ENCODE results near the gene SPATA33.

Gene SPATA33

DNA sequence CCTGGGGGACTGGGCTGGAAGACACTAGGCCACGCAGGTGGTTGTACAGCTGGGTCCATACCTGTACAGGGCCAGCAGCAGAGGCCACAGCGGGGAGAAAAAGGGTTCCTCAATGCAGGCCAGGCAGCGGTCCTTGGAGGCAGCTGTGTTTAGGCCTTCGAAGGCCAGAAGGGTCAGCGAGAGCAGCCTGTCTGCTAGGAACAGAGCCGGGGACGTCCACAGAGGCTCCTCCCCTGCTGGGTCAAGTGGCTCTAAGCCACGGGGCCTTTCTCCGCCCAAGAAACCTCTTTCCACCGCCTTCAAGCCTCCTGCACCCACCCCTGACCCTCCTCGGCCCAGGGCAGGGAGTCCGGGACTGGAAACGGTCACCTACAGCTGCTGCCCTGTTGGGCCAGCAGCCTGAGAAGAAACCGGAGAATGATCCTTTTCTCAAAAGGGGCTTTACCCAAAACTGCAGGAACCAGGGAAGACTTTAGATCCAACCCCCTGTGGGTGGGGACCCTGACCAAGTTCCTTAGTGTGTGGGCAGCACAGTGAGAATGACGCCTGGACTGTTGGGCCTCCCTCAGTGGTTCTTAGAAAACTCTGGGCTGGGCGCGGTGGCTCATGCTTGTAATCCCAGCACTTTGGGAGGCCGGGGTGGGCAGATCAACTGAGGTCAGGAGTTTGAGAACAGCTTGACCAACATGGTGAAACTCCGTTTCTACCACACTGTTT is 52.2 kb downstream of the SPATA33 start:
- DNase-seq (ENCODE audit: low read depth in 2 of 2) = no peak

- no peak for DNase-seq (ENCODE audit: low read depth in 2 of 2)
Measured at GRCh38 chr16:89710709-89711564, 53.3 kb downstream of the SPATA33 start.

- DNase-seq (ENCODE audit: low read depth in 2 of 2) = peak; percentile 36 to 42
Measured at GRCh38 chr16:89711601-89712273, 54.1 kb downstream of the SPATA33 start.

- DNase-seq (ENCODE audit: low read depth in 2 of 2) = no peak
Measured at GRCh38 chr16:89712274-89712781, 54.7 kb downstream of the SPATA33 start.

DNA sequence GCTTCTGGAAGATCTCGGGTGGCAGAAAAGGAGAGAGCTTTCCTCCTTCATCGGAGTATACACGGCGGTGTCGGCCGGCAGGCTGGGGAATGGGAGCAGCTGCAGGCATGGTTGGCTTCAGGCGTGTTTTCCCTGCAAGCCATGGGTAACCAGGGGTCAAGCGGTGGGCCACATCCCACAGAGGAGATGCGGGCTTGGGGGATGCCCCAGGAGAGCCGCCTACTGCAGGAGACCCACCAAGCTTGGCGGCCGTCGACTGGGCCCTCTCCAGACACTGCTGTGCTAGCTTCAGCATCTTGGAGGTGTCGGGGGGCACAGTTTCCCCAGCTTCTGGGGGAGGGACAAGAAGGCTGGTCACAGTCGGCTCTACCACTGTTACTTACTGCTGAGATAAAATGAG is 58.9 kb downstream of the SPATA33 start:
- no peak for DNase-seq (ENCODE audit: low read depth in 2 of 2)

DNA sequence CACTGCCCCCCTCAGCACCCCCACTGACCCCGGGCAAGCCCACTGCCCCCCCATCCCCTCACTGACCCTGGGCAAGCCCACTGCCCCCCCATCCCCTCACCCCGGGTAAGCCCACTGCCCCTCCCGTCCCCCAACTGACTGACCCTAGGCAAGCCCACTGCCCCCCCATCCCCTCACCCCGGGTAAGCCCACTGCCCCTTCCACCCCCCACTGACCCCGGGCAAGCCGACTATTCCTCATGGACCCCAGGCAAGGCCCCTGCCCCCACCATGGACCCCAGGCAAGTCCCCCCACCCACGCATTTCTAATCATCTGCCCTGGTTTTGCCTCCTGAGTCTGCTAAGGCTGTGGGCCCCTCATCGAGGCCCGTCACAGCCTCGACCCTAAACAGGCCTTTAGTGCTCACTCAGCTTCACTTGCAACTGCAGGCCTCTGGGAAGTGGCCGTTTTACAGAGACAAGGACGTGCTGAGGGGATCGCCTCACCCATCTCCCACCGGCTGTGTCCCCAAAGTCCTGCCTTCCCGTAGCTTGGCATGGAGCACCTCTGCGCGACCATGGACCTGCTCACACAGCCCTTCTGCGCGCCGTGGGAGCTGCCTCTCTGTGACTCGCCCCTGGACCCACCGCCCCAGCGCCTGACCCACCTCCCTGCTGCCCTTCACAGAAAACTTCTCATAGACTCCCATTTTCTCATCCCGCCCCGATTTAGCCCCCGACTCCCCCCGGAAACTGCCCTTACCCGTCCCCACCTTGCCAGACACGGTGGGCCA is 59.5 kb downstream of the SPATA33 start:
- no peak for DNase-seq (ENCODE audit: low read depth in 2 of 2)

- DNase-seq (ENCODE audit: low read depth in 2 of 2) = no peak
Measured at GRCh38 chr16:89717688-89718505, 60.3 kb downstream of the SPATA33 start.
